Epithelial cell of esophagus (primary cell): ENCODE measurements around the gene NMRK1.

Experiments
- DNase-seq: peaks from one replicate; pipeline ENCODE4 v3.0.0; 2010; ENCODE audit warnings: low read depth
- H3K4me3 ChIP-seq: 2 replicates; pipeline ENCODE4 v1.5.1; 2011; ENCODE audit warnings: mild to moderate bottlenecking, low read length, control low read depth
- CTCF ChIP-seq: IDR thresholded peaks from 2 replicates; pipeline ENCODE4 v1.5.1; 2011; ENCODE audit warnings: low read depth, mild to moderate bottlenecking, low read length, control low read depth, inconsistent platforms; ENCODE audit not compliant: insufficient read depth; ENCODE audit errors: missing control alignments

The NMRK1 gene

GRCh38 chr9:75064307-75065025 lies 23.5 kb downstream of the NMRK1 start:
- H3K4me3 ChIP-seq = no peak overlapping the region
- DNase-seq = peak; percentile 36
- no peak for TF ChIP-seq CTCF

GRCh38 chr9:75063556-75064305 lies 24.2 kb downstream of the NMRK1 start:
- TF ChIP-seq CTCF = no peak
- no peak overlapping the region for H3K4me3 ChIP-seq
- DNase-seq = peak; percentile 73

- no peak overlapping the region for H3K4me3 ChIP-seq
- no peak for DNase-seq
- TF ChIP-seq CTCF = no peak
These were observed 26.8 kb downstream of the NMRK1 start for GRCh38 chr9:75061169-75061568.

GRCh38 chr9:75054368-75055001 lies 33.5 kb downstream of the NMRK1 start:
- DNase-seq = no peak
- no peak for TF ChIP-seq CTCF

GRCh38 chr9:75053869-75054268 lies 34.1 kb downstream of the NMRK1 start:
- no peak for TF ChIP-seq CTCF
- no peak overlapping the region for H3K4me3 ChIP-seq

More at GRCh38 chr9:75054368-75055001, 33.5 kb downstream of the NMRK1 start:
- no peak overlapping the region for H3K4me3 ChIP-seq

GRCh38 chr9:75051285-75051684 lies 36.7 kb downstream of the NMRK1 start:
- no peak overlapping the region for H3K4me3 ChIP-seq
- no peak for DNase-seq
- no peak for TF ChIP-seq CTCF

More at GRCh38 chr9:75053869-75054268, 34.1 kb downstream of the NMRK1 start:
- DNase-seq = no peak
